Stimulated activated CD4-positive, alpha-beta T cell treated with anti-CD3 and anti-CD28 coated beads, Interleukin-12 subunit alpha, Interleukin-12 subunit beta, amount 100 ng/mL, for 24 hours (primary cell): ENCODE data around the gene RPE.

Experiments used
- DNase-seq, 2 experiments: peaks; one replicate each; pipeline ENCODE4 v3.0.0-alpha.2; 2020; ENCODE audit warnings: low read depth in 2 of 2

The RPE gene

GRCh38 chr2:210002158-210003157, at the start of gene RPE:
RPE (plus strand) TSS chr2:210002638; CDS start chr2:210002662, 24 bp downstream.
- DNase-seq = peak; percentile 96 to 98

DNA sequence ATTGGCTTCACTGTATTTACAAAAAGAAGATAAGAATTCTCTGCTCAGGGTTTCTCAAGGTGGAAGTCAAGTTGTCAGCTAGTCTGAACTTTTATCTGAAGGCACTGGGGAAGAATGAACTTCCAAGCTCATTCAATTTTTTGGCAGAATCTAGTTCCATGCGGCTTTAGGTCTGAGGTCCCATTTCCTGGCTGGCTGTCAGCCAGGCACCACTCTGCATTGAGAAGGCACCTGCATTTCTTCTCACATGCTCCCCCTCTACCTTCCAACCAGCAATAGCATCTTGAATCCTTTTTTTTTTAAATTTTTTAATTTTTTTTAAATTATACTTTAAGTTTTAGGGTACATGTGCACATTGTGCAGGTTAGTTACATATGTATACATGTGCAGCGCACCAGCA, 46.2 kb upstream of the RPE start:
- DNase-seq = no peak

DNA sequence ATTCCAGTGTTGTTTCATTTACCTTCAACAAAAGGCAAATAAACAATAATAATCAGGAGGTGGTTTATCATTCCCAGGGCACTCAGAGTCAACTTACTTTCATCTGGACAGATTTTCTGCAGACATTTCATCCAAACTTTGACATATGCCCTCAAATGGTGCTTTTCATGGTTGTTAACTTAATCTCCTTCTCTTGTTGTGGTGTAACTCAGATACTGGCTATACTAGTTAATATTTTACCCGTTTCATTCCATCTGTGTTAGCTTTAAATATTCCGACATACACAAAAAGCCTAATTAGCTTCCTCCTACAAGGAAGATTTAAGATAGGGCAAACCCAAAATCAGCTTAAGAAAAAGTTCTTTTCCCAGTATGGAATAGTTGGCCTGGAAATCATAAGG, 44.4 kb upstream of the RPE start:
- DNase-seq = no peak

- no peak for DNase-seq
Measured at GRCh38 chr2:209960045-209960444, 42.4 kb upstream of the RPE start.

GRCh38 chr2:209960676-209961630, 41.5 kb upstream of the RPE start:
- peak in 1 of 2 experiments; percentile 6 for DNase-seq

GRCh38 chr2:209965723-209966122, 36.7 kb upstream of the RPE start:
- no peak for DNase-seq

GRCh38 chr2:209969692-209970091, 32.7 kb upstream of the RPE start:
- no peak for DNase-seq

DNA sequence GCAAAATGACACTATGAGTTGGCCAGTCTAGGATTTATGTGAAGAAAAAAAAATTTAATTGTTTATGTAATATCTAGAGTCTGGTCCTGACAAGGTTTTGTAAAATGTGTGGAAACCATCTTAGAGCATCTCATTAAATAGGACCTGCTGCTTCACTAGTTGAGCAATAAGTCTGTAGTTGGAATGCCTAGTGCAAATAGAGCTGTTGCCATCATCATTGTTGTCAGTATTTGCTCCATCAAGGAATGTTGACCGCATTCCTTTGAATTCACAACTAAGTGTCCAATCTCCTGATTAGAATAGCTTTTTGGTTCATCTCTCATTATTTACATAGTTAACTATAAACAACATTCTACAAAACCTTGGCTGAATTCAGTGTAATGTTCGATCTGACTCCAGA, 32.2 kb upstream of the RPE start:
- DNase-seq = no peak

DNA sequence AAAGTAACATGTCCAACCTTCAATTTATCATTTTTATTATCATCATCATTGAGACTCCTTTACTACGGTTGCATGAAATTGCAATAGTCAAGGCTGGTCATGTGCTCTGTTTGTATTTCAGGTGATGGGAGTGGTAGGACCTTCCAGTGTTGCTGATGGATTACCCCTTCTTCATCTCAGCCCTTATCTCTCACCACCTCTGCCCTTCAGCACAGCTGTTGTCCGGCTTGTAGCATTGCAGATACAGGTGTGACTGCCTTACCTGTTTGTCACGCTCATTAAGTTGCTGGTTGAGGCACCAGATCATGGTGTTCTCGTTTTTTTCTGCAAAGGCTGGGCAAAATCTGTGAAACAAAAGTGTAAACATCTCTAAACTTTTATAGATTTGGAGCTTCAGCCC, 31.7 kb upstream of the RPE start:
- DNase-seq = no peak

DNA sequence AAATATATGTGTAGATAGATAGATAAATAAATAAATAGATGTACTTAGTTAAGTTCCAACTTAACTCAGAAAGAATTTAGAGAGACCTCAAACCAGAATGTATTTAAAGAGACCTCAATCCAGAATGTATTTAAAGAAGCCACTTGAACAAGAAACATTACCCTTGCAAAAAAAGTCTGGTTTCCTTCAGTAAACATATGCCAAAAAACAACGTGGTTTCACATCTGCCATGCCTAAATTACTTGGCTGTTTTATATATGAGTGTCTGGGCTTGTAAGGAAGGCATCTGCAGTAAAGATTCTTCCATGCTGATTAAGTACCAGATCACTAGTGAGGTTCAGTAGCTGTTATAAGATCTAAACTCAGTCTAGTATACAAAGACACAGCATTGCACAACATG, 29.1 kb upstream of the RPE start:
- DNase-seq = no peak

DNA sequence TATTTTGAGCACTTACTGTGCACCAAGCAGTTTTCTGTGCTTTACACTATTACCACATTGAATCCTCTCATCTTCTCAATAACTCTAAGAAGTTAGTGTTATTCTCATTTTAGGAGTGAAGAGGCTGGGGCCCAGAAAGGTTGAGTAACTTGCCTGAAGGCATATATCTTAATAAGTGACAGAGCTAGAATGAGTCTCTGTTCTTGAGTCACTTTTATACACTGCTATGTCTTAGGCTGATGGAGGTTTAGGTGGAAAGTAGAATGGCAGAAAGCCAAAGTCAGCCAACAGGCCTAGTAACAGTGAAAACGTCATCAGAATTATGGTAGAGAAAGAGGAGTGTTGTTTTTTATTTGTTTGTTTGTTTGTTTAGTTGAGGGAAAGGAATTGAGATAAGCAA, 27.9 kb upstream of the RPE start:
- no peak for DNase-seq

- DNase-seq = no peak
Measured at GRCh38 chr2:209976698-209977385, 25.6 kb upstream of the RPE start.

DNA sequence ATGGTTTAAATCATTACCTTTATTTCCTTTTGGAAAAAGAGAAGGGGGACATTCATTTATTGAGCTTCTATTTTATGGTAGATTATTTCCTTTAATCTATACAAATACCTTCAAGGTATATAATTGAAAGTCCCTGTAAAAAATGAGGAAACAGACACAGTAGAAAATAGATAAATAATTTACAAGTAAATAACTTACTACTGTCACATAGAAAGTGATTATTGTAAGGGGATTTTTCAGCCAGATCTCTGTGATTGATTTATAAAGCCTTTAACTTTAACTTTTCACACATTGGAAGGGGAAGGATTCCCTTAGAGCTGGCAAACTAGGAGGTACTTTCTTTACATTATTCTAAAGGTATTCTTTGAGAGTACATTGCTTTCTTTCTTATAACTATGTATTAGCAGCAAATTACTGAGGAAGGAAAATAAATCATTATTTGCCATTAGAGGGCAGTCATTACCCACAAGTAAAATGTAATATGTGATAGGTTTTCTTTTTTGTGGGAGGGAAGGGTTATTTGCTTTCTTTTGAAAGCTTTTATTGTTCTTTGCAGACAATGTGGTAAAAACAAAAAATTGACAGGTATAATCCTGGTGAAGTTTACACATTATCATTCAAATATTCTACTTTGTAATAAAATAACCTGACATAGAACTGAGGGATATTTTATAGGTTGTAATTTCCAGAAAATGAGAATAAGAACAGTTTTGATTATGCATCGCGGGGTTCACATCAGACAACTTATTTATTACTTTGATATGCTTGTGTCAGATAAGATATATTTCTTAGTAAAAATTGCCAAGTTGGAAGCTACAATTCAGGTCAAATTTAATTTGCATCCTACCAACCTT, 24.8 kb upstream of the RPE start:
- DNase-seq = no peak

- no peak for DNase-seq
Measured at GRCh38 chr2:209984291-209984690, 18.1 kb upstream of the RPE start.

DNA sequence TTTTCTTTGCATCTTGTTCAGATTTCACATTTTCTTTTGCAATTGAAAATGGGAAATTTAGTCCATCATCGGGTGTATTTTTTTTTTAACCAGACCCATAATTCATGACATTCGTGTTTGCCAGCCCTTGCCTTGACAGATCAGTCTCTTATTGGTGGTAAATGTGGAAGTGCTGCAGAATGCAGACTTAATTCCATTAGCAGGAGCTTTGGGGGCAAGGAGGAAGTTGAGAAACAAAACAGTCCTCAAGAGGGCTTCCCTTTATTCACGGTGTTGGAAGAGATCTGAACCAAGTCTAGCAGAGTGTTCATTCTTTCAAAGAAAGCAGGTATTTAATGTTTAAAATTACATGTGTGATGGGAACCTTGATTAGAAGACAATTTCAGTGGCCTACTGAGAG, 16.6 kb upstream of the RPE start:
- no peak for DNase-seq

- no peak for DNase-seq
Measured at GRCh38 chr2:209986415-209986814, 16.0 kb upstream of the RPE start.

DNA sequence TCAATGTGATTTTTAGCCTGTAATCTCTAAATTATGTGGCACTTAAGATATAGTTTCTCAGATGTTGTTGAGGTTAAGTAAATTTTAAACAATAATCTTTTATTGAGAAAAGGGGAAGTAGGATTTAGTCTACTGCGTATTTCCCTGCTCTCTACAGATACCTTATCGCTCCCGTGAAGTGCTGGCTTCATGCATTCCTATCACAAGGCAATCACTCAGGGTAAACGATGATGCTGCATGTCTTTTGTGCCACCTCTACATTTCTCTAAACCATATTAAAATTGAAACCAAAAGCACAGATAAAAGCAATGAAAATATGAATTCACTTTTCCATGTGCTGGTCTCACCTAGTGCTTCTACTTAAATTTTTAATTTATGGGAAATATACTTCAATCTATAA, 14.4 kb upstream of the RPE start:
- no peak for DNase-seq

- no peak for DNase-seq
Measured at GRCh38 chr2:209990838-209991237, 11.6 kb upstream of the RPE start.

- DNase-seq = no peak
Measured at GRCh38 chr2:209993968-209994367, 8.5 kb upstream of the RPE start.

DNA sequence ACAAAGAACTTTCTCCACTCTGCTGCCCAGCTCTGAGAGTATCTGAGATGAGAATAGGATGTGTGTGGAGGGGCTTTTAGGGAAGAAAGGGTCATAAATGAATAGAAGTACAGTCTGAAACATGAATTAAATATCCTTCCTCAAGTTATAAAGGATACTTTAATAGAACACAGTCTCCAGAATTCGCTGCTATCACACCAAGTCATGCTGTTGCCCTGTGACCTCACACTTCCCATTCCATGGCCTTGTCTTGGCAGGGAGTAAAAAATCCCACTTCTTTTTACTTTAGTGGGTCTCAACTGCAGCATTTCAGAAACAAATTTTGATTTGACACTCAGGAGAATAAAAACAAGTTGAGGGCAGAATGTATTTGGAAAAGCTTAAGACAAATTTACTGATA, 3.8 kb upstream of the RPE start:
- DNase-seq = no peak
